Upper lobe of right lung (tissue), 1 donor: ENCODE data around the gene SPATA13. TPM values are rescaled to one million over a fixed set of nuclear protein-coding genes. Genes with fewer than 3 reads are reported as not detected.

Source experiments
- ATAC-seq: fragments of 200-7000 bp; cut with Tn5 transposase; one replicate; pipeline ENCODE4 v1.9.1; 2020; ENCODE audit warnings: mild to moderate bottlenecking, moderate library complexity
- DNase-seq: peaks from one replicate; pipeline ENCODE4 v3.0.0-alpha.2; 2020
- H3K27ac ChIP-seq: fragments of 200-600 bp; one replicate; pipeline ENCODE4 v1.8.0; 2022
- H3K27me3 ChIP-seq: fragments of 200-600 bp; one replicate; pipeline ENCODE4 v1.8.0; 2022; ENCODE audit warnings: mild to moderate bottlenecking
- H3K36me3 ChIP-seq: fragments of 200-600 bp; one replicate; pipeline ENCODE4 v1.8.0; 2022
- H3K4me1 ChIP-seq: fragments of 200-600 bp; one replicate; pipeline ENCODE4 v1.8.0; 2022
- H3K4me3 ChIP-seq: fragments of 200-600 bp; one replicate; pipeline ENCODE4 v1.8.0; 2022; ENCODE audit warnings: mild to moderate bottlenecking
- H3K9me3 ChIP-seq: fragments of 200-600 bp; one replicate; pipeline ENCODE4 v1.8.0; 2022
- CTCF ChIP-seq: fragments of 200-600 bp; IDR thresholded peaks from one replicate; pipeline ENCODE4 v1.8.0; 2022; ENCODE audit warnings: antibody characterized with exemption
- intact Hi-C: fragments of 100-400 bp; cut with DNase I; formaldehyde crosslinking; loops from one replicate; pipeline ENCODE4 v1.11.0; 2022
- total RNA-seq: library from RNA; stranded (reverse); fragmentation: NEBNext Ultra II Directional; extraction: Animal tissue kit (Norgen Biotek cat#: 25700); gene quantifications from one replicate; pipeline ENCODE4 v1.2.1, GENCODE V29; 2021
- donor health status: DM: no; HTN: yes; CAD: no; lungs with severe emphysema.

Gene SPATA13
- total RNA-seq, 1 donor from 2014 or later: 34.4 TPM

DNA sequence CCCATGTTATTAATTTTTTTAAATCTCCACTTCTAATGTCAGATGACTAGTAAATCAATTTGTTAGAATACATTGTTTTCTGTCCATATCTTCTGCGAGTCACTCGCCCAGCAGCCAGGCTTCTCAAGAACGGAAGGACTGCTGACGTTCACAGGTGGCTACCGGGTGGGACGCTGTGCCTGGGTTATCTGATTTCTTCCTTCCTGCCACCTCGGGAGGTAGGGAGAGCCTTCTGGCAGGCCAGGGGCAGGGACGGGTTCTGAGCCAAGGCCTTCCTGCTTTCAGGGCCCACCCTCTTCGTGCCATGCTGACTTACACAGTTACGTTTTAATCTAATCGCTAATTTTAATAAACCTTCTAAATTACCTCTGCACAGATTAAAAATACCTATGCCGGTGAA, 140.9 kb downstream of the SPATA13 start:
- intact Hi-C loops: no loop called here
- no peak for ATAC-seq
- H3K27me3 ChIP-seq: no peaks in the 10 kb centered on the region
- H3K4me3 ChIP-seq: no peak overlapping the region
- H3K36me3 ChIP-seq: peaks cover 78% of the 10 kb centered on the region
- no peak for DNase-seq
- H3K4me1 ChIP-seq: peaks cover 2% of the 10 kb centered on the region
- H3K9me3 ChIP-seq: no peaks in the 10 kb centered on the region
- TF ChIP-seq CTCF: no peak
- no peak overlapping the region for H3K27ac ChIP-seq

- no peak for ATAC-seq
- Histone ChIP-seq H3K27ac (no peak overlapping the region), H3K4me1 (peaks cover 7% of the 10 kb centered on the region), H3K27me3 (no peaks in the 10 kb centered on the region), H3K4me3 (no peak overlapping the region), H3K36me3 (peaks cover 74% of the 10 kb centered on the region), H3K9me3 (no peaks in the 10 kb centered on the region)
- DNase-seq: no peak
- intact Hi-C loops: no loop called here
- no peak for TF ChIP-seq CTCF
Measured at GRCh38 chr13:24301911-24302310, 141.4 kb downstream of the SPATA13 start.

DNA sequence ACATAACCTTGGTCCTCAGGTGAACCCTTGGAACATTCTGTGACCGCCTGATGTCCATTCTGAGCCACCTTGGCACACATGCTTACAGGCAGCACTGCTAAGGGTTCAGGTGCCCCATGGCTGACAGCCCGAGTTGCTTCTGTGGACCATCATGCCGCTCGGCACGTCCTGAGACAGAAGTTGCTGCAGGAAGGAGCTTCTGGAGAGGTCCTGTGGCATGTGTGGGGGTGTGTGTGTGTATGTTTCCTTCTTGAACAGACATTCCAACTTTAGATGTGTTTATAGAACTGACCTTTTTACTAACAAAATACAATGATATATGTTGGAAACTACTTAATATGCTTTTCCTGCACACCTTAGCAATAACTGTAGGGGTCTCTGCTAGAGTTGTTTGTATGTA, 144.1 kb downstream of the SPATA13 start:
- Histone ChIP-seq H3K4me1 (peaks cover 12% of the 10 kb centered on the region), H3K9me3 (no peaks in the 10 kb centered on the region), H3K4me3 (no peak overlapping the region), H3K27me3 (no peaks in the 10 kb centered on the region), H3K36me3 (peaks cover 47% of the 10 kb centered on the region), H3K27ac (no peak overlapping the region)
- intact Hi-C loops: no loop called here
- ATAC-seq: no peak
- no peak for DNase-seq
- no peak for TF ChIP-seq CTCF

DNA sequence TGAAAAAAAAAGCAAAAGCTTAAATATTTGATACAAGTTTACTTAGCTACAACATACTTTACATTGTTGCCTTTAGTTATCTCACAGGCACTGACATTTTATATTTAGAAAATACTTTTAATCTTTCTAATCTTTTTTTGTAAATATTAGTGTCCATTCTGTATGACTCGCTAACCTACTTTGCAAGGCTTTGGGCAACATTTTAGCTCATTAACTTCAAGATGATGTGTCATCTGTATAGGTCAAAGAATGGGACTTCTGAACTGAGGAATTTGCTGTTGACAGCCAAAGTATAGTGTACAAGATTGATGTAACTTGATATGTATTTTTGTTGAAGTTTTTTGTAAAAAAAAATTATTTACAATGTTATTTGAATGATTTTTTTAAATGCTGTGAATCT, 146.1 kb downstream of the SPATA13 start:
- no peak for TF ChIP-seq CTCF
- Histone ChIP-seq H3K27me3 (no peaks in the 10 kb centered on the region), H3K36me3 (peaks cover 27% of the 10 kb centered on the region), H3K4me1 (peaks cover 12% of the 10 kb centered on the region), H3K4me3 (no peak overlapping the region), H3K27ac (no peak overlapping the region), H3K9me3 (no peaks in the 10 kb centered on the region)
- DNase-seq (no peak), ATAC-seq (no peak)
- intact Hi-C loops: no loop called here

DNA sequence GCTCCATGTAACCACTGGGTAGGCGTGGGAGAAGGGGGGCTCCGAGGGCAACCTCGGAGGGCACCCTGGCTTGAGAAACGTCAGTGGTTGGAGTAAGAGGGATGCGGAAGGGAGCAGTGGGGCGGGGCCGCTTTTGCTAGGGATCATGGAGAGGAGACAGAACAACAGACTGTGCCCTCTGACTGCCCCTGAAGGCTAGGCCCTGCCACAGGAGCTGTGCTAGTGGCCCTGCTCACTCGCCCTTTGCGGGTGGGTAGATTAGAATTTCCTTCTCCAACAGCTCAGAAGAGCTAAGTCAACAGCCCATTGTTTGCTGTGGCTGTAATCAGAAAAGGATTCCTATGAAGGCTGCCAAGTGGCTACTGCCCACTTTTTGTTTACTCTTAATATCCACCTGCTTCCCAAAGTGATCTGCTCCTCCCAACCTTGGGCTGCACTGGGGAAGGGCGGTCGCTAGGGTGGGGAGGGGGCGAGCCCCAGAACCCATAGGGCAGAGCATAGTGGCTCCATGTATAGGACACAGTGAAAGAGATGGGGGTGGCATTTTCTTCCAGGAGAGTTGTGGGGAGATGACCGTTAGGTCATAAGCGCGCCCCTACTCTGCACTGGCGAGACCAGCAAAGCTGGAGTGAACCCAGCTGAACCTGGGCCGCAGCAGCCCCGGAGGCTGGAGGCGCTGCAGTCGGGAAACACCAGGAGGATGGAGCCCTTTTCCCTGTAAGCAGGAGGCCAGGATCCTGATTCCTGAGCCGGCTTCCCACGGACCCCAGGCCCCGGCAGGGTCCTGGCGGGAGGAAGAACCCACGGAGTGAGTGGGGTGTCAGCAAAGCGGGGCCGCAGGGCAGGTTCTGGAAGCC, 146.9 kb downstream of the SPATA13 start:
- Histone ChIP-seq H3K4me3 (no peak overlapping the region), H3K36me3 (peaks cover 20% of the 10 kb centered on the region), H3K9me3 (no peaks in the 10 kb centered on the region), H3K27me3 (no peaks in the 10 kb centered on the region), H3K27ac (no peak overlapping the region), H3K4me1 (peaks cover 12% of the 10 kb centered on the region)
- no peak for TF ChIP-seq CTCF
- DNase-seq: peak; percentile 81
- ATAC-seq: peak; percentile 94
- intact Hi-C loops: no loop called here
